B cell (primary cell): ENCODE measurements around the gene RPS28.

Experiments used
- EZH2 ChIP-seq: IDR thresholded peaks from 2 replicates; pipeline ENCODE4 v1.6.1; 2012; ENCODE audit warnings: borderline replicate concordance, low read depth, mild to moderate bottlenecking, moderate library complexity, low read length; ENCODE audit not compliant: insufficient read depth, poor library complexity, severe bottlenecking
- TF ChIP-seq, protein P1 (sequence below): fragments of 200-600 bp; IDR thresholded peaks from one replicate; pipeline ENCODE4 v1.8.0; 2022; ENCODE audit warnings: antibody characterized with exemption, mild to moderate bottlenecking

DNA sequence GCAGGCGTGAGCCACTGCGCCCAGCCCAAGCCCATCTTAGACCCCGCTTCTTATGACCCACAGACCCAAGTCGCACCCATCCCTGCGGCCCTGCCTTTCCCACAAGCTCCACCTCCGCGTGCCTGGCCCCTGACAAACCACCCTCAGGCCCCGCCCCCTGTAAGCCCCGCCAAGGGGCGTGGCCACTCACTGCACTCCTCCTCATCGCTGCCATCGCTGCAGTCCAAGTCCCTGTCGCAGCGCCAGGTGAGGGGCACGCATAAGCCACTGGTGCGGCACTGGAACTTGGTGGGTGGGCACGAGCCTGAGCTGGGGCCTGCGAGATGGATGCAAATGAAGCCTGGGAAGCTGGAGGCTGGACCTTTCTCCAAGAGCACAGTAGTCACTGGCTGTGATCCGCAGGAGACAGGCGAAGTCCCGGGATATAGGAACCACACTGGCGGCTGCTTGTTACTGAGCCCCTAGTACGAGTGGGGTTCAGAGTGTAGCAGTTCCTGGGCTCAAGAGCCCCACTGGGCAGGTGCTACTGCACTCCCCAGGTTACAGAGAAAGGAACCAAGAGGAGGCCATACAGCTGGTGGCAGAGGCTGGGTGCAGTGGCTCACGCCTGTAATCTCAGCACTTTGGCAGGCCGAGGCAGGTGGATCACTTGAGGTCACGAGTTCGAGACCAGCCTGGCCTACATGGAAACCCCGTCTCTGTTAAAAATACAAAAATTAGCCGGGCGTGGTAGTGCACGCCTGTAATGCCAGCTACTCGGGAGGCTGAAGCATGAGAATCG lies 16.3 kb upstream of the RPS28 start:
- TF ChIP-seq EZH2 = no peak
- TF ChIP-seq, protein P1, sequence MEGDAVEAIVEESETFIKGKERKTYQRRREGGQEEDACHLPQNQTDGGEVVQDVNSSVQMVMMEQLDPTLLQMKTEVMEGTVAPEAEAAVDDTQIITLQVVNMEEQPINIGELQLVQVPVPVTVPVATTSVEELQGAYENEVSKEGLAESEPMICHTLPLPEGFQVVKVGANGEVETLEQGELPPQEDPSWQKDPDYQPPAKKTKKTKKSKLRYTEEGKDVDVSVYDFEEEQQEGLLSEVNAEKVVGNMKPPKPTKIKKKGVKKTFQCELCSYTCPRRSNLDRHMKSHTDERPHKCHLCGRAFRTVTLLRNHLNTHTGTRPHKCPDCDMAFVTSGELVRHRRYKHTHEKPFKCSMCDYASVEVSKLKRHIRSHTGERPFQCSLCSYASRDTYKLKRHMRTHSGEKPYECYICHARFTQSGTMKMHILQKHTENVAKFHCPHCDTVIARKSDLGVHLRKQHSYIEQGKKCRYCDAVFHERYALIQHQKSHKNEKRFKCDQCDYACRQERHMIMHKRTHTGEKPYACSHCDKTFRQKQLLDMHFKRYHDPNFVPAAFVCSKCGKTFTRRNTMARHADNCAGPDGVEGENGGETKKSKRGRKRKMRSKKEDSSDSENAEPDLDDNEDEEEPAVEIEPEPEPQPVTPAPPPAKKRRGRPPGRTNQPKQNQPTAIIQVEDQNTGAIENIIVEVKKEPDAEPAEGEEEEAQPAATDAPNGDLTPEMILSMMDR = no peak
